GM20000 (cell line): ENCODE results near the gene UPF2.
"Not testable (repeated sequence)": the region's sequence is repeated elsewhere in the genome, so short reads cannot be mapped to it uniquely, and the experiment has no call there.

ENCODE experiments used
- DNase-seq: peaks from one replicate; pipeline ENCODE4 v3.0.0; 2012; ENCODE audit warnings: low spot score
- CTCF ChIP-seq: IDR thresholded peaks from 2 replicates; pipeline ENCODE4 v1.5.1; 2012; ENCODE audit warnings: mild to moderate bottlenecking, control low read depth; ENCODE audit errors: extremely low read depth, missing control alignments

The UPF2 gene

GRCh38 chr10:12013926-12014325 is 28.7 kb downstream of the UPF2 start:
- no peak for TF ChIP-seq CTCF
- DNase-seq: no peak

GRCh38 chr10:12013391-12013790 is 29.2 kb downstream of the UPF2 start:
- DNase-seq: not testable (repeated sequence)

GRCh38 chr10:12010353-12010752 is 32.3 kb downstream of the UPF2 start:
- DNase-seq: no peak
- TF ChIP-seq CTCF: no peak

- DNase-seq: not testable (repeated sequence)
Observed at GRCh38 chr10:12008842-12009241, 33.8 kb downstream of the UPF2 start.

- DNase-seq: no peak
- no peak for TF ChIP-seq CTCF
Observed at GRCh38 chr10:12006671-12007070, 35.9 kb downstream of the UPF2 start.

- no peak for TF ChIP-seq CTCF
- peak; percentile 51 for DNase-seq
Observed at GRCh38 chr10:11993834-11994468, 48.7 kb downstream of the UPF2 start.

GRCh38 chr10:11988924-11989323 is 53.7 kb downstream of the UPF2 start:
- no peak for DNase-seq
- no peak for TF ChIP-seq CTCF

GRCh38 chr10:11986593-11987216 is 55.9 kb downstream of the UPF2 start:
- TF ChIP-seq CTCF: peak; percentile 71
- DNase-seq: peak; percentile 61
